NT2/D1 (cell line): ENCODE data around the gene SLC35B3.

Experiments
- DNase-seq: peaks from one replicate; pipeline ENCODE4 v3.0.0-alpha.2; 2011; ENCODE audit warnings: low read depth, low spot score
- H3K27me3 ChIP-seq: 2 replicates; pipeline ENCODE4 v1.6.0; 2011; ENCODE audit warnings: mild to moderate bottlenecking; ENCODE audit not compliant: insufficient read length, insufficient read depth
- H3K36me3 ChIP-seq: 2 replicates; pipeline ENCODE4 v1.6.1; 2011; ENCODE audit warnings: mild to moderate bottlenecking, low read length, mixed read lengths; ENCODE audit not compliant: insufficient read depth, insufficient read length
- H3K4me1 ChIP-seq: 2 replicates; pipeline ENCODE4 v1.5.1; 2011; ENCODE audit not compliant: insufficient read depth, insufficient read length
- H3K4me3 ChIP-seq: 2 replicates; pipeline ENCODE4 v1.5.1; 2011; ENCODE audit warnings: low read depth; ENCODE audit not compliant: insufficient read length
- H3K9ac ChIP-seq: 2 replicates; pipeline ENCODE4 v1.6.0; 2011; ENCODE audit warnings: low read depth; ENCODE audit not compliant: insufficient read length
- H3K9me3 ChIP-seq: 2 replicates; pipeline ENCODE4 v1.5.1; 2011; ENCODE audit warnings: mild to moderate bottlenecking, low read length; ENCODE audit not compliant: insufficient read depth
- SUZ12 ChIP-seq: IDR thresholded peaks from 2 replicates; pipeline ENCODE4 v1.6.1; 2011; ENCODE audit not compliant: insufficient read length, insufficient read depth; ENCODE audit errors: extremely low read depth
- YY1 ChIP-seq: IDR thresholded peaks from 2 replicates; pipeline ENCODE4 v1.6.1; 2011; ENCODE audit not compliant: insufficient read length, insufficient read depth
- ZNF274 ChIP-seq: IDR thresholded peaks from 2 replicates; pipeline ENCODE4 v1.6.1; 2011; ENCODE audit warnings: mild to moderate bottlenecking, low read depth, low read length

Gene SLC35B3

GRCh38 chr6:8435093-8435844, at the start of gene SLC35B3:
Gene SLC35B3 (minus strand): TSS chr6:8435545.
- no peak for TF ChIP-seq YY1
- no peak for TF ChIP-seq ZNF274
- TF ChIP-seq SUZ12: no peak
- peak; percentile 81 for DNase-seq
- H3K9me3 ChIP-seq: no peaks in the 10 kb centered on the region
- H3K4me3 ChIP-seq: peak within 1 kb of the TSS; percentile 93
- H3K9ac ChIP-seq: peak within 1 kb of the TSS; percentile 98
- H3K4me1 ChIP-seq: no peaks in the 10 kb centered on the region
- H3K27me3 ChIP-seq: no peaks in the 10 kb centered on the region
- H3K36me3 ChIP-seq: peaks cover 19% of the 10 kb centered on the region

GRCh38 chr6:8483650-8484049, 48.3 kb upstream of the SLC35B3 start:
- TF ChIP-seq ZNF274: no peak
- no peak for TF ChIP-seq YY1
- no peak for TF ChIP-seq SUZ12
- Histone ChIP-seq H3K27me3 (no peaks in the 10 kb centered on the region), H3K9me3 (no peaks in the 10 kb centered on the region), H3K4me3 (no peak overlapping the region), H3K36me3 (no peaks in the 10 kb centered on the region), H3K9ac (no peak overlapping the region), H3K4me1 (no peaks in the 10 kb centered on the region)
- no peak for DNase-seq

- no peak for DNase-seq
These were observed 46.4 kb upstream of the SLC35B3 start for GRCh38 chr6:8481727-8482126.

GRCh38 chr6:8478418-8478817, 43.1 kb upstream of the SLC35B3 start:
- TF ChIP-seq YY1: no peak
- TF ChIP-seq ZNF274: no peak
- no peak for TF ChIP-seq SUZ12
- no peaks in the 10 kb centered on the region for H3K4me1 ChIP-seq
- no peak for DNase-seq

More at GRCh38 chr6:8481727-8482126, 46.4 kb upstream of the SLC35B3 start:
- Histone ChIP-seq H3K36me3 (no peaks in the 10 kb centered on the region), H3K4me1 (no peaks in the 10 kb centered on the region), H3K4me3 (no peak overlapping the region), H3K9me3 (no peaks in the 10 kb centered on the region), H3K9ac (no peak overlapping the region), H3K27me3 (no peaks in the 10 kb centered on the region)
- TF ChIP-seq YY1: no peak
- no peak for TF ChIP-seq ZNF274

GRCh38 chr6:8476656-8477055, 41.3 kb upstream of the SLC35B3 start:
- TF ChIP-seq ZNF274 (no peak), SUZ12 (no peak), YY1 (no peak)
- no peak for DNase-seq
- H3K9ac ChIP-seq: no peak overlapping the region
- H3K36me3 ChIP-seq: no peaks in the 10 kb centered on the region
- H3K9me3 ChIP-seq: no peaks in the 10 kb centered on the region
- H3K4me3 ChIP-seq: no peak overlapping the region
- no peaks in the 10 kb centered on the region for H3K27me3 ChIP-seq
- H3K4me1 ChIP-seq: no peaks in the 10 kb centered on the region

More at GRCh38 chr6:8478418-8478817, 43.1 kb upstream of the SLC35B3 start:
- Histone ChIP-seq H3K4me3 (no peak overlapping the region), H3K9ac (no peak overlapping the region), H3K27me3 (no peaks in the 10 kb centered on the region), H3K9me3 (no peaks in the 10 kb centered on the region), H3K36me3 (no peaks in the 10 kb centered on the region)

GRCh38 chr6:8468552-8469356, 33.4 kb upstream of the SLC35B3 start:
- no peak overlapping the region for H3K9ac ChIP-seq
- no peak for TF ChIP-seq SUZ12
- TF ChIP-seq ZNF274: no peak
- no peak for TF ChIP-seq YY1
- no peaks in the 10 kb centered on the region for H3K4me1 ChIP-seq
- H3K9me3 ChIP-seq: no peaks in the 10 kb centered on the region
- no peaks in the 10 kb centered on the region for H3K36me3 ChIP-seq
- no peaks in the 10 kb centered on the region for H3K27me3 ChIP-seq
- no peak overlapping the region for H3K4me3 ChIP-seq
- no peak for DNase-seq

GRCh38 chr6:8462694-8463093, 27.3 kb upstream of the SLC35B3 start:
- no peak overlapping the region for H3K4me3 ChIP-seq
- no peaks in the 10 kb centered on the region for H3K27me3 ChIP-seq
- no peak for DNase-seq
- H3K36me3 ChIP-seq: no peaks in the 10 kb centered on the region
- no peak for TF ChIP-seq ZNF274
- no peak for TF ChIP-seq SUZ12
- no peak for TF ChIP-seq YY1
- no peaks in the 10 kb centered on the region for H3K4me1 ChIP-seq
- no peak overlapping the region for H3K9ac ChIP-seq
- no peaks in the 10 kb centered on the region for H3K9me3 ChIP-seq
